Hematopoietic multipotent progenitor cell treated with erythropoietin and hydrocortisone succinate and interleukin-3 and kit ligand, for 4 days (in vitro differentiated cells): ENCODE measurements around the gene HOXC4.

ENCODE experiments used
- DNase-seq: peaks from one replicate; pipeline ENCODE4 v3.0.0-alpha.2; 2015

The HOXC4 gene

DNA sequence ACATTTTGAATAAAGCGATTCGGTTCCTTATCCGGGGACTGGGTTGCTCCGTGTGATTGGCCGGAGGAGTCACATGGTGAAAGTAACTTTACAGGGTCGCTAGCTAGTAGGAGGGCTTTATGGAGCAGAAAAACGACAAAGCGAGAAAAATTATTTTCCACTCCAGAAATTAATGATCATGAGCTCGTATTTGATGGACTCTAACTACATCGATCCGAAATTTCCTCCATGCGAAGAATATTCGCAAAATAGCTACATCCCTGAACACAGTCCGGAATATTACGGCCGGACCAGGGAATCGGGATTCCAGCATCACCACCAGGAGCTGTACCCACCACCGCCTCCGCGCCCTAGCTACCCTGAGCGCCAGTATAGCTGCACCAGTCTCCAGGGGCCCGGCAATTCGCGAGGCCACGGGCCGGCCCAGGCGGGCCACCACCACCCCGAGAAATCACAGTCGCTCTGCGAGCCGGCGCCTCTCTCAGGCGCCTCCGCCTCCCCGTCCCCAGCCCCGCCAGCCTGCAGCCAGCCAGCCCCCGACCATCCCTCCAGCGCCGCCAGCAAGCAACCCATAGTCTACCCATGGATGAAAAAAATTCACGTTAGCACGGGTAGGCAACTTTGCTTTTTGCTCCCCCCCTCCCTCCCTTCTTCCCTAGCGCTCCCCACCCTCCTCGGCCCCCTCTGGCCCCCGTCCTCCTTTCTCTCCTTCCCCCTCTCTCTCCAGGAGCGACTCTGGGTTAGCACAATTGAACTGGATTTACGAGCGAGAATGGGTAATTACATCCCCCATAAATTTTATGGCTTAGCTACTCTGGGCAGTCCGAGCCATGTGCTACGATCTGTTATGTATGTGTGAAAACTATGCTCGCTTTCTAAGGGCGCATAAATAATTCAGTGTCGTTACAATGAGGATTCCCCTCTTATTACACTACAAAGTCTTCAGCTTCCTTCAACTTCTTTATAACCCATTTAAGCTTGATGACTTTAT is at the start of gene HOXC4:
Gene HOXC4 (plus strand): TSS at position 85 of the 991 bp plus-strand sequence. CDS start 88 bp downstream, at position 173.
- DNase-seq: no peak

DNA sequence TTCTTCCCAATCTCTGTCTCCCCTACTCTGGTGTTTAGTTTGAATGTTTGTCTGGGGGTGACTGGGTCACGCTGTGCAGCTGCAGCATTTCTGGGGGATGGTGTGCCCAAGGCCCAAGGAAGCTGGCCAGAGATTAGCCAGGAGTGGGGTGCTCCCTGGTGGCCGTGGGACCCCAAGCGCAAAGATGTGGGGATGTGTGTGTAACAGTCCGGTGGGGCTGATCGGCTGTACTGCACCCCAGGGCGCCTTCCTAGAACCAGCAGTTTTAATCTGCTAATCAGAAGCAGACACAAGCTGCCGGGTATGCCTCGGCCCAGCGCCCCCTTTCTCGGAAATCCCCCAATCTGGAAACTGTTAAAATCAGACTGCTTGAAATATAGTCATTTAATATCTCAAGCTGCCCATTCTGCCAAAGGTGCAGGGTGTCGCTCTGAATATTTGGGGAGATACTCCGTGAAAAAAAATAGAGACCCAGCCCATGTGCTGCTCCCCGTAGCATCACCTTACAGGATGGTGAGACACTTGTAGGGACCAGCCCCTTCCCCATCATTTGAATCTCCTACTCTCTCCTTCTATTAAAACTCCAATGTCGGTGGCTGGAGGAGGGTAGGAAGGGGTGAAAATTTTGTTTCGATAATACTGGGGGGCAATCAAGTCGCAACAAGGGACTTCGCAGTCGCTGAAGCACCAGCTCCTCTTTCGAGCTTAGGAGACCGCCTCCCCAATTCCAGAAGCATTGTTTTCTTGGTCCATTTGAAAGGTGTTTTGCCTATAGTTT is 49.4 kb upstream of the HOXC4 start:
- DNase-seq: no peak

DNA sequence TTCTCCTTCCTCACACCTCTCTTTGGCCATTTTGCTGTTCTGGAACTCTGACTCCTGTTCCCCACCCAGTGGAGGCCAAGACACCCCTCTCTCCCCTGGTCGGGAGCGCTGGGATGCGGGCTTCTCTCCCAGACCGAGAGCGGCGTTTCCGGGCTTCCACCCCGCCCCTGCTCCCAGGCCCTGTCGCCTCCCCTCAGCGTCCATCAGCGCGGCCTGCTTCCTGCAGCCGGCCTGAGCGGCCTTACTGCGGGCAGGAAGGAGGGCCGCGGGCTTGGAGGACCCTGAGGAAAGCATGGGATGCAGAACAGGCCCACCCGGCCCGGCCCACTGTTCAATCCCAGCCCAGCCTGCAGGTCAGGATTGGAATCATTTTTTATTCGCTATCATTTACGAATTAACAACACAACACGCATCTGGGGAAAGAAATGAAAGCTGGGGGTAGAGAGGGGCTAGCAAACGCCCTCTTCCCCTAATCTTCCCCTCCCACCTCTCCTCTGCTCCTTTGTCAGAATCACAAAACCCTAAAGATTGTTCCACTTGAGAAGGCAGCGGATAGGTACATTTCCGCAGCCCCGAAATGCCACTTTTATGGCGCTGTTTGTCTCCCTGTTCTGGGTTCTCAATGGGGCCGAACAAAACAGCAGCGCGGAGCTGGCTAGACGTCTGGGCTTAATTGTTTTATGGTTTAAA is 48.6 kb upstream of the HOXC4 start:
- DNase-seq: no peak

DNA sequence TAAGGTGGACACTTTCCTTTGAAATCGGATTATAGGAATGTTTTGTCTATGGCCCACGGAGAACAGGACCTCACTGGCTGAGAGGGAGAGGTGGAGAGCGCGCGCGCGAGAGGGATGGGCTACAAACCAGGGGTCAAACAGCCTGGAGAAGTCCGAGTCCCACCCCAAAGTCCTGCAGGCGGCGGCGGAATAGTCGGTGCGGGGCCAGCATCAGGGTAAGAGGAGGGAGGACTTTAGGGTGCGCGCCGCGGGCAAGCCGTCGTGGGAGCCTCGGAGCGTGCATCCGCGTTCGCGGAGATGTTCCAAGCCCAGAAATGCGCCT is 48.1 kb upstream of the HOXC4 start:
- no peak for DNase-seq

DNA sequence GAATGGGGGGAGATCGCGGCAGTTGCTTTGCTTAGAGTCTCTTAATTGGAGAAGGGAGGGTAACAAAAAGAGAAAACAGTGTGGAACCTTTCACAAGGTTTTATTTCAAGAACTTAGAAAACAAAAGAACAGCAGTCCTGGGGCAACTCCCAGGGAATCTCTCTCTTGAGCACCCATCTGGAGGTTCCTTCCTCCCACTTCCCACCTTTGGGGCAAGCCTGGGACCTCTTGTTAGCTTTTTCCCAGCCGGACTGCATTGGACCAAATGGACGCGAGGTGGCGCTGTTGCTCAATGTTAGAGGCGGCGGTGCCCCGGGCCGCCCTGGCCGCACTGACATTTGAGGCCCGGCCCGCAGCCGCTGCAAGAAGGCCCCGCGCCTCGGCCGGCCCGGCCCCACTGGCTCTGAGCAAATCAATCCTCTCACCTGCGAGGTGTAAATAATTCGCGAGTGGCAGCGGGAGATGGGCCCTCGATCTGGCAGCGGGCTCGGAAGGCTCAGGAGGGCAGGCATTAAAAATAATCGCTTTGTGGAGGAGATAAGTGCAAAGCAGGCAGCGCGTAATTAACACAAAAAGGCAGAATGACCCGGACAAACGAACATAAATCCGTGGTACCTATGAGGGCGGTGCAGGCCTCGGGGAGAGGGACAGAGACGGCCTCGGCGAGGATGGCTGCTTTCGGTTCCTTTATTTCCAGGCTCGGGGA is 47.6 kb upstream of the HOXC4 start:
- DNase-seq: peak; percentile 87

DNA sequence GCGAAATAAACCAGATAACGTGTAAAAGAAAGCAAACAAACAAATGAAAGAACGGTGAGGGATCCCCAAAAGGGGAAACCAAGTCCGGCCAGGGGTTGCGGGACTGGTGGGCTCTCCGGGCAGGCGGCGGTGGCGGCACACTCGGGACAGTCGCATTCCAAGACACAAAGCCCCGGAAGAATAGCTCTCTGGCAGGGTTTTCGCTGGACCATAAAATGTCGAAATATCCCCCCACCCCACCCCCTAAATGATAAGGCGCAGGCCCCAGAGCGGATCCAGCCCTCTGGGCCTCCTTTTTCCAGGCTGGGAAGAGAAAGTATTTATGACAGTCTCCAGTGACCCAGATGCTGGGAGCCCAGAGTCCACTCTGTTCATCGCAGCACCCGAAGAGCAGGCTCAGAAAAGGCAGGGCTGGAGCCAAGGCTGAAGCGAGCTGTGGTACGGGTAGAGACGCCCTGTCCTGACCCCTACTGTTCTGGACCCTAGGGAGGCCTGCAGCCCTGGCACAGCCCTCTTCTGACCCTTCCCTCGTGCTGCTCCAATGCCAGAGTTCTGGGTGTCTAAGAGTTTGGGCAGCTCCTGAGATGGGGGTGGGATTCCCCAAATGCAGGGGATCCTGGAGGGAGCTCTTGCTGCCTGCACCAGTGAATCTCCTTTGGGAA is 46.9 kb upstream of the HOXC4 start:
- DNase-seq: no peak

DNA sequence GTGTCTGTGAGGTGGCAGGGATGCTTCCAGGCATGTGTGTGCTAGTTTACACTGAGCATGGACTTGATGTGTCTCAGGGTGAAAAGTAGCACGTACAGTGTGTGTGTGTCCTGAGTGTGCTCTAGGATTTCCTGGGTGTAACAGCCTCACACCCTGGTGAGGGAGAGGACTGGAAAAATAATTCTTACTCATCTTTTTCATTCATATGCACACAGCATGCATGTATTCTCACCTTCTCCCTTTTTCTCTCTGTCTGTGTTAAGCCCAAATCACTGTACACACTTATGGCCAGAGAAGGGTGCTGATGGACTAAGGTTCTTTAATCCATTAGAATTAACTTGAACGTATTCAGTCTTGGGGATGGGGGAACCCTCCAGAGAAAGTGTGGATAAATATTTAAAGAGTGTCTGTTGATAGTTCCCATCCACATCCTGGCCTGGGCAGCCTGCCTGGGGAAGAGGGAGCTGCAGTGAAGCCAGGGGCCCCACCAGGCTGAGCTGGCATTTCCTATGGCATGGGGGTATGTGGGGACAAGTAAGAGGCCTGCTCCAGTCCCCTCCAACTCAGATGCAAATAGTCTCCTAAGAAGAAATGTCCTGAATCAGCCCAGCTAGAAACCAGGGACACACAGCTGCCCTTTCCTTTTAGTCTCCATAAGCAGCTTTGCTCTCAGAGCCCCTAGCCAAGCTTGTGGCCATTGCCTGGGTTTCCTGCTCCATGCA is 45.9 kb upstream of the HOXC4 start:
- no peak for DNase-seq

DNA sequence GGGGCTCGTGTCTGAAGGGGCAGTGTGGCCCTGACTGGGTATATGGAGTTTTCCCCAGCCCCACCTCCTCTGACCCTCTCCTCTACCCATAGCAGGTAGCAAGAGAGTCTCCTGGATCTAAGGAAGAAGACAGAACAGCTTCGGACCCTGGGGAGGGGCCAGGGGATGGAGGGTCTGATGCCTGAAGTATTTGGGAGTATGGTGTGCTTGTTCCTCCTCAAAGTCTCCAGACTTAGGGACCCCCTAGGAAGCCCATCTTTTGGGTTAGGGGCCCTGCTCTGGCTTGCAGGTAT is 45.4 kb upstream of the HOXC4 start:
- DNase-seq: no peak

DNA sequence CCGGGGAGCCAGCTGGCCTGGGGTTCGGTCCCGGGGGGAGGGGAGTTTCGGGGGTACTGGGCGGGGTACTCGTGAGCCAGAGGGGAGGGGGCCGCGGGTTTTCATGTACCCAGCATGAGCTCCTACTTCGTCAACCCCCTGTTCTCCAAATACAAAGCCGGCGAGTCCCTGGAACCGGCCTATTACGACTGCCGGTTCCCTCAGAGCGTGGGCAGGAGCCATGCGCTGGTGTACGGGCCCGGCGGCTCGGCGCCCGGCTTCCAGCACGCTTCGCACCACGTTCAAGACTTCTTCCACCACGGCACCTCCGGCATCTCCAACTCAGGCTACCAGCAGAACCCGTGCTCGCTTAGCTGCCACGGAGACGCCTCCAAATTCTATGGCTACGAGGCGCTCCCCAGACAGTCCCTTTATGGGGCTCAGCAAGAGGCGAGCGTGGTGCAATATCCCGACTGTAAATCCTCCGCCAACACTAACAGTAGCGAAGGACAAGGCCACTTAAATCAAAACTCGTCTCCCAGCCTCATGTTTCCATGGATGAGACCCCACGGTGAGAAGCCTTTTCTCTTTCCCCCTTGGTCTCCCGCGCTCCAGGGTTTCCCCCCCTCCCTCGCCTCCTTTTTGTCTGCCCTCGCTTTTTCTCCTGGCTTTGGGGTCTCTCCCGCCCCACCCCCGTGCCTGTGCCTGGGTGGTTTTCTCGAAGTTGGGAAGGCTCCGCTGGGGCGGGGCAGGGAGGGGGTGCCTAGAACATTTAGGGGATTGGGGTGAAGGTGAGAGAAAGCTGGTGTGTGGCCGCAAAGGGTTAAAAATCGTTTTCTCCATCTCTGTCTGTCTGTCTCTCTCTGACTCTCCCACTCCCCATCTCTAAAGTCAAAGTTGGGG is 44.2 kb upstream of the HOXC4 start:
- DNase-seq: peak; percentile 41

DNA sequence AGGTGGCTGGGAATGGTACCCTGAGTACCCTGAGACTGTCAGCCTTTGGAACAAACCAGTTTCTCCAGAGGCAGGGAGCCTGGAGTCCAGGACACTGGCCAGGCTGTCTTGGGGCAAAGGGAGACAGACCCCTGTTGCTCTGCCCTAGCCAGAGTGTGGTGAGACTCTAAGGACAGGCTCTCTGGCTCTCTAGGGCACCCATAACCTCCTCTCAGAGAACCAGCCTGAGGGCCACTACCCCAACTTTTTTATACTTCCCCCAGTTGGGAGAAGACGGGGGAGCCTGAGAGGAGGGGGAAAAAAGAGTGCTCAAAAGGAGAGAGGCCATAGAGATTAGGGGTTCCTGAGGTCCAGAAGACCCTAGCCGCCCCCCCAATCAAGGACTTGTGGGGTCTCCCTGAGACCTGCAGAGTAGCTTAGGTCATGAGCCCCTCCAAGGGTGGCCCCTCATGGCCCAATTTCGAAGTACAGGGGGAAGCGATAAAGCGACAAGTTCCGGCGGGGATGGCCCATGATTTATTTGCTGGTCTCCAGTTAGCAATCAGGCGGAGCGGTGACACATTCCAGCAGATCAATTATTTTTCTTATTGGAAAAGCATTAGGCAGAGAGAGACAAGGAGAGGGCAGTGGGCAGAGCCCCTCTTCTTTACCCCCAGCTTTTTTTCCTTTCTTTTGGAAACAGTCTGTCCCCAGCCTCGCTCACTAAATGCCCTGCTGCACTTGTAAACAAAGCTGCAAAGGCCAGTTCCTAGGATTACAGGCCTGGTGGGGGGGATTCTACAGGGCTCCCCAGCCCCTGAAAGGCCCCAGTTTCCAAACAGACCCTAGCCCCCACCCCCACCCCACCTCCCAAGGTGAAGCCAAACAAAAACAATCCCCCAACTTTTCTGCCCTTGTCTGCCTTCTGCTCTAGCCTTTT is 43.3 kb upstream of the HOXC4 start:
- DNase-seq: no peak

DNA sequence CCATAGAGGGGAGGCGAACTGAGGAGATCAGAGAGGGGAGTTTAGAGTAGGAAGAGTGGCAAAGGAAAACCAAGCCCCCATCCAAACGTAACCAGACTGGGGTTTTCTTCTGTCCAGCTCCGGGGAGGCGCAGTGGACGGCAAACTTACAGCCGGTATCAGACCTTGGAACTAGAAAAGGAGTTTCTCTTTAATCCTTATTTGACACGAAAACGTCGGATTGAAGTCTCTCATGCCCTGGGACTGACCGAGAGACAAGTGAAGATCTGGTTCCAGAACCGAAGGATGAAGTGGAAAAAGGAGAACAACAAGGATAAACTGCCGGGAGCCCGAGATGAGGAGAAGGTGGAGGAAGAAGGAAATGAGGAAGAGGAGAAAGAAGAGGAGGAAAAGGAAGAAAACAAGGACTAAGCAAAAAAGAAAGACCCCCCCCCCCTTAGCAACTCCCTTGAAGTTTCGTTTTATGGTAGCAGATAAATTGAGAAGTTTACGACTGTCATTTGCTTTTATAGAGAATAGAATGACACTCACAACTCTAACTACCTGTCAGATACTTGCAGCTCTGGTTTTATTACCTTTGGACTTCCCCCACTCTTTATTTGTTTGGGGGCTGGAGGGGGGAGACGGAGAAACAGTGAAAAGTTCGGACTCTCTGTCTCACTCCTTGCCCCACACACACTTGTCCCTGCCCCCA is 42.5 kb upstream of the HOXC4 start:
- DNase-seq: no peak

DNA sequence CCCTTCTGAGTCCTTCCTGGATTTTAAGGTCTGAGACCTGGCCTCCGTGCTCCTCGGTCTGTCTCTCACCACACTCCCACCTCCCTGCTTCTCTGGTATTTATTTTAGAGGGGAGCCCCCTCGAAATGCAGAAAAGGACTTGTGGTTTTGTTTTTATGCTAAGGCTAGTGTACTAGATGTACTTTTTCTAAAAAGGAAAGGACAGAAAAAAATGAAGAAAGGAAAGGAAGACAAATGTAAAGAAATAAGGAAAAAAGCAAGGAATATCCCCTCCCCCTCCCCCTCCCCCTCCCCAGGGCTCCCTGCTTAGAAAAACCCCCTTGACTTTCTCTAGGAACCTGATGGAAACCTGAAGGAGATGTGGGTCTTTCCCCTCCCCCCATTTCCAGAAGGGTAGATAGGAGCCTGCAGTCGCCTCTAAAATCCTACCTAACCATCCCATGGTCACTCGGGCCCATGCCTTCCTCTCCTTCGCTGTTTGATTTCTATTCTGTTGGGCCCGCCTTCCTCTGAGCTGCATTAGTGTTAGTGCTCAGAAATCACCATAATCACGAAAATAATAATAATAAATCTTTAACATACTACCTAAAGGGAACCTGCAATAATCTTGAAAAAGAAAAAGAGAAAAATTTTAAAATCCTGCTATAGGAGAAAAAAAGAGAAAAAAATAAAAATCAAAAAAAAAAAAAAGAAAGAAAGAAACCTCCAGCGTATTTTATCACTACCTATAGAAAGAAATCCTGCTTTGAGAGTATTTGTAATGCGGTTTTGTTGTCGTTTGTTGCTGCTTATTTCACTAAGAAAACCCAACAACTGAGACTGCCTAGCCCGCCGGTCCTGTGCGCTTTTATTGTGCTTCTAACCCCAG is 41.7 kb upstream of the HOXC4 start:
- DNase-seq: no peak

DNA sequence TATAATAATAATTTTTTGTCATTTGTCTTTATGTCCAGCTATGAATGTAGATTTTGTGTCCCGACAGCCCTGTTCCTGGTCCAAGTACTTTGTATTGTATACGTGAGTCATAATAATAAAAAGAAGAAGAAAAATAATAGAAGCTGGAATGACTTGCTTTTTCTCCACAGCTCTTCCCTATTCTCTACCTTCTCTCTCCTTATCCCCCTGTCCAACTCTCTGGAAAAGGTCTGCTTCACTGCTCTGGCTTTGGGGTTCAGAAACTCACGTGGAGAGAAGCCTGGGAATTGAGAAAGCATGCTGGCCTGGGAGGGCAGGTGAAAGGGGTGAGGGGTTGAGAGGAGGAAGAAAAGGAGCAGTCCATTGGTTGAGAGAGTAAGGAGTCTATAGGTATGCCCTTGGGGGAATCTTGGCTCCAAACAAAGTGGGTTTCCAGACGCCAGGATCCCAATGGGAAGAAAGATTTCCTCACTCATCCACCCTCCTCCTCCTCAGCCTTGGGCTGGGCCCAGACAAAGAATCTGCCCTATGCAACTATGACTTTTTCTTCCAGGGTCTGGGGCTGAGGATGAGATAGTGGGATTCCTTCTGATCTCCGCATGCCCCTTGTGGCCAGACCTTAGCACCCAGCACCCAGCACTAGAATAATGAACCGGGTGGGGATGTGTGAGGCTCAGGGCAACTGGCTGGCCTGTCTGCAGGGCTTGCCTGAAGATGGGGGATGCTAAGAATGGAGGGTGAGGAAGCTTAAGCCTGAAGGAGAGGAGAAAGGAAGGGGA is 40.8 kb upstream of the HOXC4 start:
- DNase-seq: no peak

DNA sequence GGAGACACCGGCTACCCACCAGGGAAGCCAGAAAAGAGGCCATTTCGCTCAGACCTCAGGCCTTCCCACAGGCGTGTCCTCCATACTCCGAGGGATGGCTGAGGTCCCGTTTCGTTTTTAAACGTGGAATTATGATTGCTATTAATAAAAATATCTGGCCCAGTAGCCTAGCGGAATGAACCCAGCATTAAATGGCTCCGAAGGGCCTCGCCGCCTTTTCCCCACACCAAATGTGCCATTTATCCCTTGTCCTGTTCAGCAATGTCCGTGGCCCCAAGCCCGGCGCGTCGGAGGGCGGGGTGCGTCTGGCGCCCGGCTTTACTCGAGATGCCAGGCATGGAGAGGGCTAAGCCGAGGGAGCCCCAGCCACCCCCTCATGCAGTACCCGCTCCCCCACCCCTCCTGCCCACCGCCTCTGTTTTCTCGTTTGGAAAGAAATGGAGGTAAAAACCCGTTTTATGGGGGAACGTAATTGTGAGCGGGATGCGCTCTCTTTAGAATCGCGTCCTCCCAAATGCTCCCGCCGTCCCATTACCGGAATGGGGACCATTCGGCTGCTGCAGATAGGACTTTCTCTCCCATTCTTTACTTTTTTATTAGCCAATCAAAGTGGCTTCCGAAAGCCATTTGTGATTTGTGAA is 39.1 kb upstream of the HOXC4 start:
- no peak for DNase-seq

DNA sequence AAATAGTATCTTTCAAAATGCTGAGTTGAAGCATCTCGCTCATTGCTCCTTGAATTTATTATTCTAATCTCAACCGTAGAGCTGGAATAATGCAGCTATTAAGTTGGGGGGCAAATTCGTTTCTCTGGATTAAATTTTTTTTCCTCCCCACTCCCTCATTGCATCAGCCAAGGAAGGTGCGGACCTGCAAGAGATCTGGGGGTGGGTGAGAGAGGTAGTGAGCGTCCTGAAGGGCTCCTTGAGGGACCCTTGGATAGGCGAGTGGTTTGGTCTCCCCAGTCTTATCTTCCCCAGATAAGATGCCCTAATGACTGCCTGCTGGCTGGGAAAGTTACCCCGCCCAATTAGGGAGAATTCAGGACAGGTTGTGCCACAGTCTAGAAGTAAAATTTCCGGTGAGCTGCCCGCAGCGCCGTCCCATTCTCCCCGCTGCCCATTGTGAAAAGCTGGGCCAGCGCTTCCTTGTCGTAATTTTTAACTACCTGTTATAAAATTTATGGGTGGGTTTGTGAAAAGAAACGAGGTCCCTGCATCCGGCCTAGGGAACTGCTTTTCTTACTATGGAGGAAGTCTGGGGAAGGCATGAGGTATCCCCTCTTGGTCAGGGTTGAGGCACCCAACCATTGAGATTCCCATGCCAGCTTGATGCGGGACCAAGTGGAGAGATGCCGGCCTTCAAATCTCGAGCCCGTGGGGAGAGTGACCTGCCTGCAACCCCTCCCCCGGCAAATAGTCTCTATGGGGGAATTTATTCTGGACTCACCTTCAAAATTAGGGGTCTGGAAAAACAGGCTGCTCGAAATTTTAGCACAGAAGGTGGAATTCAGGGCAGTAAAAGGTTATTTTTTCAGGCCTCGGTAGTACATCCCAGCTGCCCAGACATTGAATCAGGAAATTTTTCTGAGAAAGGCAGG is 38.4 kb upstream of the HOXC4 start:
- no peak for DNase-seq
